ENCODE measurements around the gene KITLG. TPM values are rescaled to one million over a fixed set of nuclear protein-coding genes. Genes with fewer than 3 reads are reported as not detected.

KITLG gene
- total RNA-seq, 1 experiment from 2014 or later: 7.4 TPM

DNA sequence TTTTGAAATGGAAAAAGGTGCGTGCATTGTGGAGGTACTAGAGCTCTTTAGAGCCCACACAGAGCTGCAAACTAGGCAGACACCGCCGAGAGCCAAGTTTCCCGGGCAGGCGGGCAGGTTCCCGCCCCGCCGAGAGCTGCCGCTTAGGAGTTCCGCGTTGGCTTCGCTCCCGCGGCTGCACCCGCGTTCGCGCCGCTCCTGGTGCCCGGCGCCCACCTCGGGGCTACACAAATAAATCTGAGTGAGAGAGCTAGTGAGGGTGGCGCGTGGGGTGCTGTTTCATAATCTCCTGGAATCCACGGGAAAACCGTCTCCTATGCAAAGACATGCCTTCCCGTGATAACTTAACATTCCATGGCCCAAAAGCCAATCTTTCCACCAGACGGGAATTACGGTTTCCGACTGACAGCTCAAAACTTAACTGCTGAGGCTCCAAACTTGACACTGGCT lies 645 bp downstream of the KITLG start:
- TF ChIP-seq, protein P1, sequence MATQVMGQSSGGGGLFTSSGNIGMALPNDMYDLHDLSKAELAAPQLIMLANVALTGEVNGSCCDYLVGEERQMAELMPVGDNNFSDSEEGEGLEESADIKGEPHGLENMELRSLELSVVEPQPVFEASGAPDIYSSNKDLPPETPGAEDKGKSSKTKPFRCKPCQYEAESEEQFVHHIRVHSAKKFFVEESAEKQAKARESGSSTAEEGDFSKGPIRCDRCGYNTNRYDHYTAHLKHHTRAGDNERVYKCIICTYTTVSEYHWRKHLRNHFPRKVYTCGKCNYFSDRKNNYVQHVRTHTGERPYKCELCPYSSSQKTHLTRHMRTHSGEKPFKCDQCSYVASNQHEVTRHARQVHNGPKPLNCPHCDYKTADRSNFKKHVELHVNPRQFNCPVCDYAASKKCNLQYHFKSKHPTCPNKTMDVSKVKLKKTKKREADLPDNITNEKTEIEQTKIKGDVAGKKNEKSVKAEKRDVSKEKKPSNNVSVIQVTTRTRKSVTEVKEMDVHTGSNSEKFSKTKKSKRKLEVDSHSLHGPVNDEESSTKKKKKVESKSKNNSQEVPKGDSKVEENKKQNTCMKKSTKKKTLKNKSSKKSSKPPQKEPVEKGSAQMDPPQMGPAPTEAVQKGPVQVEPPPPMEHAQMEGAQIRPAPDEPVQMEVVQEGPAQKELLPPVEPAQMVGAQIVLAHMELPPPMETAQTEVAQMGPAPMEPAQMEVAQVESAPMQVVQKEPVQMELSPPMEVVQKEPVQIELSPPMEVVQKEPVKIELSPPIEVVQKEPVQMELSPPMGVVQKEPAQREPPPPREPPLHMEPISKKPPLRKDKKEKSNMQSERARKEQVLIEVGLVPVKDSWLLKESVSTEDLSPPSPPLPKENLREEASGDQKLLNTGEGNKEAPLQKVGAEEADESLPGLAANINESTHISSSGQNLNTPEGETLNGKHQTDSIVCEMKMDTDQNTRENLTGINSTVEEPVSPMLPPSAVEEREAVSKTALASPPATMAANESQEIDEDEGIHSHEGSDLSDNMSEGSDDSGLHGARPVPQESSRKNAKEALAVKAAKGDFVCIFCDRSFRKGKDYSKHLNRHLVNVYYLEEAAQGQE (IDR thresholded peaks at IDR 0.05; ENCODE audit: insufficient read depth in 1 of 2, low read depth in 2 of 2, low read length in 1 of 2): no peak
- no peak for TF ChIP-seq SIN3A (IDR thresholded peaks at IDR 0.05; ENCODE audit: borderline replicate concordance, insufficient read depth, low read depth, low read length)
- no peak for TF ChIP-seq TCF7L2 (IDR thresholded peaks at IDR 0.05; ENCODE audit: low read depth, low read length)
- TF ChIP-seq, protein P2, sequence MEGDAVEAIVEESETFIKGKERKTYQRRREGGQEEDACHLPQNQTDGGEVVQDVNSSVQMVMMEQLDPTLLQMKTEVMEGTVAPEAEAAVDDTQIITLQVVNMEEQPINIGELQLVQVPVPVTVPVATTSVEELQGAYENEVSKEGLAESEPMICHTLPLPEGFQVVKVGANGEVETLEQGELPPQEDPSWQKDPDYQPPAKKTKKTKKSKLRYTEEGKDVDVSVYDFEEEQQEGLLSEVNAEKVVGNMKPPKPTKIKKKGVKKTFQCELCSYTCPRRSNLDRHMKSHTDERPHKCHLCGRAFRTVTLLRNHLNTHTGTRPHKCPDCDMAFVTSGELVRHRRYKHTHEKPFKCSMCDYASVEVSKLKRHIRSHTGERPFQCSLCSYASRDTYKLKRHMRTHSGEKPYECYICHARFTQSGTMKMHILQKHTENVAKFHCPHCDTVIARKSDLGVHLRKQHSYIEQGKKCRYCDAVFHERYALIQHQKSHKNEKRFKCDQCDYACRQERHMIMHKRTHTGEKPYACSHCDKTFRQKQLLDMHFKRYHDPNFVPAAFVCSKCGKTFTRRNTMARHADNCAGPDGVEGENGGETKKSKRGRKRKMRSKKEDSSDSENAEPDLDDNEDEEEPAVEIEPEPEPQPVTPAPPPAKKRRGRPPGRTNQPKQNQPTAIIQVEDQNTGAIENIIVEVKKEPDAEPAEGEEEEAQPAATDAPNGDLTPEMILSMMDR (IDR thresholded peaks at IDR 0.05): no peak
- TF ChIP-seq POLR2AphosphoS5 (IDR thresholded peaks at IDR 0.05; ENCODE audit: low read depth, low read length): no peak
- Histone ChIP-seq H3K4me1 (ENCODE audit: control insufficient read depth, insufficient read depth, low read length) (peaks cover 14% of the 10 kb centered on the region), H3K9me3 (ENCODE audit: control insufficient read depth, insufficient read depth, low read depth, low read length) (no peaks in the 10 kb centered on the region), H3K27me3 (ENCODE audit: control insufficient read depth, insufficient read depth, low read length) (peaks cover 16% of the 10 kb centered on the region), H3K4me3 (ENCODE audit: low read depth in 2 of 2, low read length in 2 of 2) (peak overlapping the region; percentile 69 to 82), H3K36me3 (ENCODE audit: control insufficient read depth, insufficient read depth, low read length) (peaks cover 5% of the 10 kb centered on the region; the same call in 1 of the 2 replicates), H3K27ac (ENCODE audit: low read length) (no peak overlapping the region)
- ChIA-PET POLR2A (no interaction called here), CTCF (interaction anchor here (0.6 to 1.6 kb wide), 3 partner anchors 78 to 414 kb away, joined by 3 to 8 read pairs (median 5); no protein-coding TSS in a partner anchor)
- intact Hi-C loops (cut with micrococcal nuclease; ENCODE audit: unreplicated experiment): loop anchor here (10.0 kb wide), 2 partner anchors 405 to 425 kb away; no protein-coding TSS in a partner anchor
- in situ Hi-C loops (cut with HindIII; ENCODE audit: low pct_unique_long_range_greater_than_20kb, low sequenced_read_pairs): no loop called here
- ATAC-seq: peak; percentile 65
- no peak for DNase-seq (ENCODE audit: low read depth, low spot score)
- no TSS peak for BruUV-seq (replicated peaks)

DNA sequence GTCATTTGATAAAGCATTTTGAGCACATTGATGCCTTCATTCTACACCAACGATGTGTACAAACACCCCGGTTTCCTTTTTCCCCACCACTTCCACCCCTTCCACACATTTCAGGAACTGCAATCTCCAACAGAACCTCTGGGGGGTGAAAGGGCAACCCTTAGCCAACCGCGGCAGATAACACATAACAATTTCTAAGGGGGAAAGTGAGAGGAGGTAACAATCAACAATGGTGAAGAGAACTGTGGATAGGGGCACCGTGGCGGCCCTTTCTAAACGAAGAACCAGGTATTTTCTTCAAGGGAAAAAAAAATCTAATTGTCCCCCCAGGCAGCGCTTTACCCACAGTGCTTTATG lies 1.1 kb downstream of the KITLG start:
- Histone ChIP-seq H3K4me1 (ENCODE audit: control insufficient read depth, insufficient read depth, low read length) (peaks cover 16% of the 10 kb centered on the region), H3K27me3 (ENCODE audit: control insufficient read depth, insufficient read depth, low read length) (peaks cover 16% of the 10 kb centered on the region), H3K27ac (ENCODE audit: low read length) (no peak overlapping the region), H3K36me3 (ENCODE audit: control insufficient read depth, insufficient read depth, low read length) (peaks cover 5% of the 10 kb centered on the region; the same call in 1 of the 2 replicates), H3K4me3 (ENCODE audit: low read depth in 2 of 2, low read length in 2 of 2) (peak overlapping the region; percentile 69 to 82), H3K9me3 (ENCODE audit: control insufficient read depth, insufficient read depth, low read depth, low read length) (no peaks in the 10 kb centered on the region)
- no TSS peak for BruUV-seq (replicated peaks)
- no peak for TF ChIP-seq SIN3A (IDR thresholded peaks at IDR 0.05; ENCODE audit: borderline replicate concordance, insufficient read depth, low read depth, low read length)
- TF ChIP-seq, protein P2 (IDR thresholded peaks at IDR 0.05): peak; percentile 56
- 0 out of 2 replicates have a peak, but pooled peaks have one; percentile 7 for TF ChIP-seq TCF7L2 (IDR thresholded peaks at IDR 0.05; ENCODE audit: low read depth, low read length)
- TF ChIP-seq, protein P1 (IDR thresholded peaks at IDR 0.05; ENCODE audit: insufficient read depth in 1 of 2, low read depth in 2 of 2, low read length in 1 of 2): no peak
- no peak for TF ChIP-seq POLR2AphosphoS5 (IDR thresholded peaks at IDR 0.05; ENCODE audit: low read depth, low read length)
- DNase-seq (ENCODE audit: low read depth, low spot score) (no peak), ATAC-seq (peak; percentile 70)
- intact Hi-C loops (cut with micrococcal nuclease; ENCODE audit: unreplicated experiment): loop anchor here (10.0 kb wide), 2 partner anchors 406 to 424 kb away; no protein-coding TSS in a partner anchor
- in situ Hi-C loops (cut with HindIII; ENCODE audit: low pct_unique_long_range_greater_than_20kb, low sequenced_read_pairs): no loop called here
- ChIA-PET POLR2A (no interaction called here), CTCF (no interaction called here)
